GM21423 (cell line): Measurements from ENCODE around the gene SEMA3C.
A peak's percentile ranks its signal among the peaks of the same experiment; 100 is the strongest.
"Not testable (repeated sequence)": the region's sequence is repeated elsewhere in the genome, so short reads cannot be mapped to it uniquely, and the experiment has no call there.

Experiments
- ATAC-seq: cut with Tn5 transposase; IDR thresholded peaks from one replicate; pipeline ENCODE4 v1.9.1; 2021; ENCODE audit warnings: mild to moderate bottlenecking, moderate library complexity; ENCODE audit not compliant: unreplicated experiment

Gene SEMA3C

GRCh38 chr7:80929619-80930018 lies 10.8 kb upstream of the SEMA3C start:
- no peak for ATAC-seq

DNA sequence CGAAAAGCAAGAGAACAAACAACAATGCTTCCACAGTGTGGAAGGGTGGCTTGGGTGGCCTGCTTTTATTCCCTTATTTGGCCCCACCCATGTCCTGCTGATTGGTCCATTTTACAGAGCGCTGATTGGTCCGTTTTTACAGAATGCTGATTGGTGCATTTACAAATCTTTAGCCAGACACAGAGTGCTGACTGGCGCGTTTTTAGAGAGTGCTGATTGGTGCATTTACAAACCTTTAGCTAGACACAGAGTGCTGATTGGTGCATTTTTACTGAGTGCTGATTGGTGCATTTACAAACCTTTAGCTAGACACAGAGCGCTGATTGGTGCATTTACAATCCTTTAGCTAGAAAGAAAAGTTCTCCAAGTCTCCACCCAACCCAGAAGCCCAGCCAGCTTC lies 8.1 kb upstream of the SEMA3C start:
- ATAC-seq, result not testable (repeated sequence)

DNA sequence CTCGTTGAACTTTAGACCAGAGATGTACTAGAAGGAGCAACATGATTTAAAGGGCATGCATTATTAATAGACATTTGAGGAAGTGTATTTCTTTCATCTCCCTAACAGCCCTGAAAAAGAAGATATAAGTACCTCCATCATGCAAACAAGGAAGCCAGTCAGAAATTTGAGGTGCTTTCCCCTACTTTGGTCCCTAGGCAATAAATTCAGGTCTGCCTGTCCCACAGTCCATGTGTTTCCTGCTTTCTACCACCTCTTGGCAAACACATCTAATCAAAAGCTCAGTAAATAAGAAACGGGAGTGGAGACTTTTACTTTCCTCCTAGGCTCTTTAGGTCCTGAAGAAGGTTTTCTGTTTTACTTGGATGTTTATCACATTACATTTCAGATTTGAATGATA lies 5.2 kb upstream of the SEMA3C start:
- no peak for ATAC-seq

GRCh38 chr7:80923211-80923612 lies 4.4 kb upstream of the SEMA3C start:
- no peak for ATAC-seq

- ATAC-seq, result no peak
Observed at GRCh38 chr7:80922253-80923049, 3.6 kb upstream of the SEMA3C start.

- ATAC-seq, result no peak
Observed at GRCh38 chr7:80921130-80921529, 2.3 kb upstream of the SEMA3C start.

- ATAC-seq, result peak; percentile 47
Observed at GRCh38 chr7:80918399-80918798, 452 bp downstream of the SEMA3C start.

DNA sequence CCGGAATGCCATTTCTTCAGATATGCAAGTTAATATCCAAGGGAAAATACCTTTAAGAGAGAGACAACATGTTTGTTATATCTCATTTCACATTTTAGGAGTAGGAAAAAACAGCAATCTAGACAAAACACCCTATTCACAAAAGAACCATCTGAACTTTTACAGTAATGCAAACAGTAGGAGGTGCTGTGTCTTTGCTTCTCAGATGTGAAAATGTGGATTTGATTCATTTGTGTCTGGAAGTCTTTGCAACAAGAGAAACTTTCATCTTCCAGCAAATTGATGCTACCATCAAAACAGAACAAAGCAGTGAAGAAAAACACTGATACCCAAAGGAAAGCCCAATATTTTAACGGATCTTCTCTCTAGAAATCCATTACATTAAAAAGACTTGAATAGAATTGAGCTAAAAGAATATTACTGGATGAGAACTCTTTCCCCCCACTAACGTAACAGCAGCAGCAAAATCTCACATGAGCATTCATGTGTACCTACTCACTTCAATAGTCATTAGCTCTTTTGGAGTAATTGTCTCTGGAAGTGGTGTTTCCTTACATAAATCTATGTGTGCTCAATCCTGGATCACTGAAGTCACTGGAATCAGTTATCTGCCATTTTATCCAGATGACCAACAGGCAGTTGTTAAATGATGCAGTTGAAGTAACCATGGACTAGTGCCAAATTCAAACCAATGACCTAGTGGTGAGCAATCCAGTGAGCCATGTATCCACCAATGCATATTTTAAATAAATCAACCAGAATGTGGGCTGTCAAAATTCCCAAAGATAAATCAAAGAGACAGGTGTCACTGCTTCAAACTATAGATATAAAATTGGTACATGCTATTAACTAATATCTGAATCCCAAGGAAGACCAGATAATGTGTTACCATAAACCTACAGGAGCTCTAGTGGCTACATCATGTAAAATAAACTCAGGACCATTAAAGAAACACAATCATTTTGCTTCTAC lies 1.8 kb downstream of the SEMA3C start:
- no peak for ATAC-seq

DNA sequence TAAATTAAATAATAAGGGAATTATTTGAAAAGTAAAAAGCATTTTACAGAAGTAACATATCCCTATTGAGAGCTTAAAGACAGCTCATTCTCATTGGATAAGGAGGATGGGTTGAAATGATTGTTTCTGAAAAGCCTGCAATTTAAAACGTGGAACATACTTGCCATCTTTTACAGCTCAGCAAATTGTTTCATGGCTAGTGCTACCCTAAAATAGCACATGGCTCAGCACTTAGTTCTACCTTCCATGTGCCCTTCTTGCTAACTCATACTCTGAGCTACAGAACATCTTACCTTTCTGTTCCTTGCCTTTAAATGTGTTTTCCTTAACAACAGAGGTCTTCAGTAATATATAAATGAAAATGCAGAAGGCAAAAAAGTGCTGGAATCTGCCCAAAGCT lies 8.6 kb downstream of the SEMA3C start:
- no peak for ATAC-seq

GRCh38 chr7:80908360-80908797 lies 10.5 kb downstream of the SEMA3C start:
- no peak for ATAC-seq

- no peak for ATAC-seq
Observed at GRCh38 chr7:80907612-80908011, 11.2 kb downstream of the SEMA3C start.

DNA sequence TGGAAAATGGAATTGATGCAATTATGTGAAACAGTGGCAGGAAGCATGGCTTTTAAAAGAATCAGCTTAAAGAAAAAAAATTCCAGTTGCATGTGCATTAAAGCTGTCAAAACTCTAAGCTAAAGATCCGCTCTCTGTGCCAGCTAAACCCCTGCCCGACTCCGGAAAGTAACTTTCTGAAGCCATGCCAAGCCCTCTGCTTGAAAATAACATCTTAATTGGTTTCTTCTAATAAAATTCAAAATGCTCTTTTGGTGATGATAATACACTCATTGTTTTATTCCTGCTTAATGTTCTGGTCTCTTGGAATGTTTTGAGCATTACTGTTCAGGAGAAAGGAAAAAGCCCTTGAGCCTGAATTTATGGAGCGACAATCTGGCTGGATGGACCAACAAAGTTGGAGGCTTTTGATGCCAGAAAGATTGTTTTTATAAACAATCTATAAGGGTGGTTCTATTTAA lies 11.7 kb downstream of the SEMA3C start:
- no peak for ATAC-seq

- ATAC-seq, result no peak
Observed at GRCh38 chr7:80905334-80905733, 13.5 kb downstream of the SEMA3C start.

GRCh38 chr7:80902716-80903308 lies 16.0 kb downstream of the SEMA3C start:
- no peak for ATAC-seq

DNA sequence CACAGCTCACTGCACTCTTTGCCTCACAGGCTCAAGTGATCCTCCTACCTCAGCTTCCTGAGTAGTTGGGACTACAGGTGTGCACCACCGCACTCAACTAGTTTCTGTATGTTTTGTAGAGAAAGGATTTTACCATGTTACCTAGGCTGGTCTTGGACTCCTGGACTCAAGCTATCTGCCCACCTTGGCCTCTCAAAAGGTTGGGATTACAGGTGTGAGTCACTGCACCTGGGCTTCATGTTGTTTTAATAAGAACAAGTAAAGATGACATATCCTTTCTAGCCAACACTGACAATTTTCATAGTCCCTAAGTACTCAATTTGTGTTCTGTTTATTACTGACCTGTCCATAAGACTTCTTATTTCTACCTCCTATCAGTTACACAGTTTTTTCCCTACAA lies 16.8 kb downstream of the SEMA3C start:
- ATAC-seq, result no peak

GRCh38 chr7:80900583-80901576 lies 18.0 kb downstream of the SEMA3C start:
- ATAC-seq, result no peak

- ATAC-seq, result no peak
Observed at GRCh38 chr7:80896906-80897598, 21.8 kb downstream of the SEMA3C start.

DNA sequence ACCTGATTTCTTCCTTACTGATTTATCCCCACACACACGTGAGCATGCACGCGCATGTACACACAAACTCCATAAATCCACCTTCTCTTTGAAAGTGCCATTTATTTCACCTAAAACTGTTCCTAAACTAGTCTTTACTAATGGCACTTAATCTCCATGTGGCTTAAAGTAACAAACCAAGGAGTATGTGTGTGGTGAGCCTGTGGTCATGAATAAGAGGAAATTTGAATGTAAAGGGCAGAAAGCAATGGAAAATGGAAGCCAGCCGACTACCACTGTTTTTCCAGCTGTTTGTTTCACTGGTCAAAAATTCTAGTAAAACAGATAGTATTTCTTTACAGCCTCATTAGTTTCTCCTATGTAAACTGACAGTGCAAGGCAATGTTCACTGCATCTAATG lies 23.8 kb downstream of the SEMA3C start:
- no peak for ATAC-seq

DNA sequence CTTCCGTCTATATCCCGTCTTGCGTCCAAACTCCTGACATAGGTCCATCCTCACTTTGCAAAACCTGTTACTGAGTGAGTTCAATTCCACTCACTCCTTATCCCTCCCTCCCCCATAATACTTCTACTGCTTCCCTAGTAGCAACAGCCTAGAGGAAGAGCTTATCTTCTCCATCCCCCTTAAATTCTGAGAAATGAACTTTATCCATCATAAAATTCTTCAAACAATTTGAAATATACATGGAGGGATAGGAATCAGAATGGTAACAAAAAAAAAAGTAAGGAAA lies 27.6 kb downstream of the SEMA3C start:
- no peak for ATAC-seq
